Liver (tissue), 3 donors: ENCODE data around the gene UQCR10.

Source experiments
- FOXA1 ChIP-seq: IDR thresholded peaks from 2 replicates; pipeline ENCODE4 v1.6.1; 2016; ENCODE audit warnings: antibody characterized with exemption
- FOXA2 ChIP-seq: IDR thresholded peaks from 2 replicates; pipeline ENCODE4 v1.6.1; 2016; ENCODE audit warnings: antibody characterized with exemption
- GABPA ChIP-seq, 2 donors: IDR thresholded peaks in 1 of 2; conservative IDR thresholded peaks in 1 of 2; 2 replicates each; pipeline ENCODE4 v1.6.1; 2016; ENCODE audit warnings: antibody characterized with exemption in 2 of 2, mild to moderate bottlenecking in 1 of 2, moderate library complexity in 1 of 2
- JUND ChIP-seq, 2 donors: IDR thresholded peaks; 2 replicates each; pipeline ENCODE4 v1.6.1; 2016; ENCODE audit warnings: antibody characterized with exemption in 2 of 2
- RAD21 ChIP-seq, 2 donors: IDR thresholded peaks; 2 replicates each; pipeline ENCODE4 v1.6.1; 2016; ENCODE audit warnings: antibody characterized with exemption in 2 of 2, mild to moderate bottlenecking in 2 of 2
- RXRA ChIP-seq, 2 donors: IDR thresholded peaks; 2 replicates each; pipeline ENCODE4 v1.6.1; 2017 to 2018; ENCODE audit warnings: antibody characterized with exemption in 2 of 2, mild to moderate bottlenecking in 1 of 2
- SP1 ChIP-seq: IDR thresholded peaks from 2 replicates; pipeline ENCODE4 v1.6.1; 2018; ENCODE audit warnings: antibody characterized with exemption, mild to moderate bottlenecking
- TAF1 ChIP-seq: conservative IDR thresholded peaks from 2 replicates; pipeline ENCODE4 v1.6.1; 2016; ENCODE audit warnings: antibody characterized with exemption, mild to moderate bottlenecking
- YY1 ChIP-seq: IDR thresholded peaks from 2 replicates; pipeline ENCODE4 v1.6.1; 2016; ENCODE audit warnings: antibody characterized with exemption, mild to moderate bottlenecking
- TF ChIP-seq, protein P1 (sequence below): fragments of 150-350 bp; IDR thresholded peaks from 2 replicates; pipeline ENCODE4 v1.5.1; 2017; ENCODE audit warnings: improper control_type of control experiment, low read depth, low read length; ENCODE audit not compliant: missing input control
- TF ChIP-seq, protein P2 (sequence below): IDR thresholded peaks from 2 replicates; pipeline ENCODE4 v1.6.1; 2016; ENCODE audit warnings: antibody characterized with exemption, mild to moderate bottlenecking
- TF ChIP-seq, protein P3 (sequence below): IDR thresholded peaks from 2 replicates; pipeline ENCODE4 v1.6.1; 2016; ENCODE audit warnings: antibody characterized with exemption
- TF ChIP-seq, protein P4 (sequence below): IDR thresholded peaks from 2 replicates; pipeline ENCODE4 v1.6.1; 2016; ENCODE audit warnings: antibody characterized with exemption
- TF ChIP-seq, protein P5 (sequence below): IDR thresholded peaks from 2 replicates; pipeline ENCODE4 v1.6.1; 2016; ENCODE audit warnings: antibody characterized with exemption
- donor health status: healthy.
- donor health status: healthy.

DNA sequence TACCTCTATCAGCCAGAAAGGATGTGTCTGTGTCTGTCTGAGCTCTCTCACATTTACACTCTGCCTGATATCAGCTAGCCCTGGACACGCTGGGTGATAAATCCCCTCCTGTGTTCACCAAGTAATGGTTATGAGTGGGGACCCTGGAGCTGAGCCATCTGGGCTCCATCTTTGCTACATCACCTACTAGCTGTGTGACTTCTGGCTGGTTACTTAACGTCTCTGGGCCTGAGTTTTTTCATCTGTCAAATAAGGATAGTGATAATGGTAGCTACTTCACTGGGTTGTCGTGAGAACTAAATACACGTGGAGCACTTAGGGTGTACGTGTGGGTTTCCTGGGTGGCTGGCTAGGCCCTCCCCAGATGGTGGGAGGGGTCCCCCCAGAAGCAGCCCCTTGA is 22.9 kb downstream of the UQCR10 start:
- TF ChIP-seq, protein P1, sequence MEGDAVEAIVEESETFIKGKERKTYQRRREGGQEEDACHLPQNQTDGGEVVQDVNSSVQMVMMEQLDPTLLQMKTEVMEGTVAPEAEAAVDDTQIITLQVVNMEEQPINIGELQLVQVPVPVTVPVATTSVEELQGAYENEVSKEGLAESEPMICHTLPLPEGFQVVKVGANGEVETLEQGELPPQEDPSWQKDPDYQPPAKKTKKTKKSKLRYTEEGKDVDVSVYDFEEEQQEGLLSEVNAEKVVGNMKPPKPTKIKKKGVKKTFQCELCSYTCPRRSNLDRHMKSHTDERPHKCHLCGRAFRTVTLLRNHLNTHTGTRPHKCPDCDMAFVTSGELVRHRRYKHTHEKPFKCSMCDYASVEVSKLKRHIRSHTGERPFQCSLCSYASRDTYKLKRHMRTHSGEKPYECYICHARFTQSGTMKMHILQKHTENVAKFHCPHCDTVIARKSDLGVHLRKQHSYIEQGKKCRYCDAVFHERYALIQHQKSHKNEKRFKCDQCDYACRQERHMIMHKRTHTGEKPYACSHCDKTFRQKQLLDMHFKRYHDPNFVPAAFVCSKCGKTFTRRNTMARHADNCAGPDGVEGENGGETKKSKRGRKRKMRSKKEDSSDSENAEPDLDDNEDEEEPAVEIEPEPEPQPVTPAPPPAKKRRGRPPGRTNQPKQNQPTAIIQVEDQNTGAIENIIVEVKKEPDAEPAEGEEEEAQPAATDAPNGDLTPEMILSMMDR: no peak
- TF ChIP-seq, protein P2, sequence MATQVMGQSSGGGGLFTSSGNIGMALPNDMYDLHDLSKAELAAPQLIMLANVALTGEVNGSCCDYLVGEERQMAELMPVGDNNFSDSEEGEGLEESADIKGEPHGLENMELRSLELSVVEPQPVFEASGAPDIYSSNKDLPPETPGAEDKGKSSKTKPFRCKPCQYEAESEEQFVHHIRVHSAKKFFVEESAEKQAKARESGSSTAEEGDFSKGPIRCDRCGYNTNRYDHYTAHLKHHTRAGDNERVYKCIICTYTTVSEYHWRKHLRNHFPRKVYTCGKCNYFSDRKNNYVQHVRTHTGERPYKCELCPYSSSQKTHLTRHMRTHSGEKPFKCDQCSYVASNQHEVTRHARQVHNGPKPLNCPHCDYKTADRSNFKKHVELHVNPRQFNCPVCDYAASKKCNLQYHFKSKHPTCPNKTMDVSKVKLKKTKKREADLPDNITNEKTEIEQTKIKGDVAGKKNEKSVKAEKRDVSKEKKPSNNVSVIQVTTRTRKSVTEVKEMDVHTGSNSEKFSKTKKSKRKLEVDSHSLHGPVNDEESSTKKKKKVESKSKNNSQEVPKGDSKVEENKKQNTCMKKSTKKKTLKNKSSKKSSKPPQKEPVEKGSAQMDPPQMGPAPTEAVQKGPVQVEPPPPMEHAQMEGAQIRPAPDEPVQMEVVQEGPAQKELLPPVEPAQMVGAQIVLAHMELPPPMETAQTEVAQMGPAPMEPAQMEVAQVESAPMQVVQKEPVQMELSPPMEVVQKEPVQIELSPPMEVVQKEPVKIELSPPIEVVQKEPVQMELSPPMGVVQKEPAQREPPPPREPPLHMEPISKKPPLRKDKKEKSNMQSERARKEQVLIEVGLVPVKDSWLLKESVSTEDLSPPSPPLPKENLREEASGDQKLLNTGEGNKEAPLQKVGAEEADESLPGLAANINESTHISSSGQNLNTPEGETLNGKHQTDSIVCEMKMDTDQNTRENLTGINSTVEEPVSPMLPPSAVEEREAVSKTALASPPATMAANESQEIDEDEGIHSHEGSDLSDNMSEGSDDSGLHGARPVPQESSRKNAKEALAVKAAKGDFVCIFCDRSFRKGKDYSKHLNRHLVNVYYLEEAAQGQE: no peak
- TF ChIP-seq, protein P3, sequence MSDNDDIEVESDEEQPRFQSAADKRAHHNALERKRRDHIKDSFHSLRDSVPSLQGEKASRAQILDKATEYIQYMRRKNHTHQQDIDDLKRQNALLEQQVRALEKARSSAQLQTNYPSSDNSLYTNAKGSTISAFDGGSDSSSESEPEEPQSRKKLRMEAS: no peak
- TF ChIP-seq RXRA (IDR thresholded peaks at IDR 0.05) (no peak), TAF1 (no peak), FOXA1 (no peak), FOXA2 (no peak), SP1 (no peak), RAD21 (IDR thresholded peaks at IDR 0.05) (no peak), GABPA (IDR thresholded peaks at IDR 0.05 in 1 of 2, conservative IDR thresholded peaks at IDR 0.05 in 1 of 2) (no peak), YY1 (no peak), JUND (IDR thresholded peaks at IDR 0.05) (no peak)
- TF ChIP-seq, protein P4, sequence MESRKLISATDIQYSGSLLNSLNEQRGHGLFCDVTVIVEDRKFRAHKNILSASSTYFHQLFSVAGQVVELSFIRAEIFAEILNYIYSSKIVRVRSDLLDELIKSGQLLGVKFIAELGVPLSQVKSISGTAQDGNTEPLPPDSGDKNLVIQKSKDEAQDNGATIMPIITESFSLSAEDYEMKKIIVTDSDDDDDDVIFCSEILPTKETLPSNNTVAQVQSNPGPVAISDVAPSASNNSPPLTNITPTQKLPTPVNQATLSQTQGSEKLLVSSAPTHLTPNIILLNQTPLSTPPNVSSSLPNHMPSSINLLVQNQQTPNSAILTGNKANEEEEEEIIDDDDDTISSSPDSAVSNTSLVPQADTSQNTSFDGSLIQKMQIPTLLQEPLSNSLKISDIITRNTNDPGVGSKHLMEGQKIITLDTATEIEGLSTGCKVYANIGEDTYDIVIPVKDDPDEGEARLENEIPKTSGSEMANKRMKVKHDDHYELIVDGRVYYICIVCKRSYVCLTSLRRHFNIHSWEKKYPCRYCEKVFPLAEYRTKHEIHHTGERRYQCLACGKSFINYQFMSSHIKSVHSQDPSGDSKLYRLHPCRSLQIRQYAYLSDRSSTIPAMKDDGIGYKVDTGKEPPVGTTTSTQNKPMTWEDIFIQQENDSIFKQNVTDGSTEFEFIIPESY: no peak
- TF ChIP-seq, protein P5, sequence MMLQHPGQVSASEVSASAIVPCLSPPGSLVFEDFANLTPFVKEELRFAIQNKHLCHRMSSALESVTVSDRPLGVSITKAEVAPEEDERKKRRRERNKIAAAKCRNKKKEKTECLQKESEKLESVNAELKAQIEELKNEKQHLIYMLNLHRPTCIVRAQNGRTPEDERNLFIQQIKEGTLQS: no peak
